ENCODE measurements around the gene SDR42E1.

The SDR42E1 gene

DNA sequence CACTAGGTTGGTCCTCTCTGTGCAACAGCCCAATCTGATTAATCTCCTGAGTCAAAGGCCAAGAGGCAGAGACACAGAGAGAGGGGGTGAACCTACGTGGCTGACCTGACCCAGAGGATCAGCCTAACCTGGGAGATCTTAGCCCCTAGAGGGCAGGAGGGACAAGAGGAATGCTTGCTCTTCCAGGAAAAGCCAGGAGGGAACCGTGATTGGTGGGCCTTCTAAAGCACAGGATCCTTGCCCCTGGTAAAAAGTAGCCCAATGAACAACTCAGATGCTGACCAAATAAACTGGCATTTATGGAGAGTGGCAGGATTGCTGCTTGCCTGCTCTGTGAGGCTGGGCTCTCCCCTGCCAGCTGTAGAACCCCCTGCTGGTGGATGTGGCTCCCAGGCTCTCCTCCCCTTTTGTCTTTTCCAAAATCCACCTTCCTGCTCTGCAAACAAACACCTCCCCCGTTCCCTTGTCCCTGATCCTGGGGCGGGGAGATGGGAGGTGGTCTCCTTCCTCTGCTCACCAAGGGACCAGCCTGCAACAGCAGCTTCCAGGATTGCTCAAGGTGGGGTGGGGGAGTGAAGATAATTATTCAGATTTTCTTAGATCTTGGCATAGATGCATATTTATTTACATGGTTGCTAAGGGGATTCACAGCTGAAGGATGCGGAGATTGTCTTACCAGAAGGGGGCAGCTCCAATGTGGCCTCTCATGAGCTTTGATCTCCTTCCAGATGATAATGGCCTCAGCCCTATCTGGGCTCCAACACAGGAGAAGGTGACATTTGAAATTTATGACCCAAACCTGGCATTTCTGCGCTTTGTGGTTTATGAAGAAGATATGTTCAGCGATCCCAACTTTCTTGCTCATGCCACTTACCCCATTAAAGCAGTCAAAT is 71.9 kb downstream of the SDR42E1 start:
- peak in 1 of 2 experiments; percentile 31 for DNase-seq (ENCODE audit: low read depth in 1 of 2, low spot score in 1 of 2)
- in situ Hi-C loops (cut with HindIII; ENCODE audit: low pct_unique_long_range_greater_than_20kb, low sequenced_read_pairs): no loop called here

More for the DNA sequence above, 71.9 kb downstream of the SDR42E1 start:
- TF ChIP-seq JUND (IDR thresholded peaks at IDR 0.05; ENCODE audit: low read depth): no peak

All from T47D (cell line).